C4-2B (cell line): ENCODE measurements around the gene DPP7.

Experiments
- CTCF ChIP-seq: fragments of 450-650 bp; conservative IDR thresholded peaks from 2 replicates; pipeline ENCODE4 v1.5.1; 2017; ENCODE audit warnings: mild to moderate bottlenecking
- ZFX ChIP-seq: fragments of 450-650 bp; IDR thresholded peaks from 2 replicates; pipeline ENCODE4 v1.6.1; 2017

GRCh38 chr9:137106662-137107250, 7.8 kb downstream of the DPP7 start:
- no peak for TF ChIP-seq CTCF
- TF ChIP-seq ZFX, result no peak
